Activated gamma-delta T cell treated with anti-CD3 and anti-CD28 coated beads, Interleukin-2, amount 50 U/mL, for 16 hours (primary cell): ENCODE data around the gene JCAD.
"Not testable (repeated sequence)": the region's sequence is repeated elsewhere in the genome, so short reads cannot be mapped to it uniquely, and the experiment has no call there.

Source experiments
- DNase-seq: peaks from one replicate; pipeline ENCODE4 v3.0.0-alpha.2; 2020; ENCODE audit warnings: low read depth

The JCAD gene

GRCh38 chr10:30059209-30060107 is at the start of gene JCAD:
Gene JCAD, minus strand, starts transcription at chr10:30059586. Its CDS starts 11,774 bp downstream, at chr10:30047812.
- peak; percentile 17 for DNase-seq

GRCh38 chr10:30106987-30107386 is 47.6 kb upstream of the JCAD start:
- no peak for DNase-seq

- no peak for DNase-seq
Observed at GRCh38 chr10:30103595-30104320, 44.4 kb upstream of the JCAD start.

- DNase-seq, result not testable (repeated sequence)
Observed at GRCh38 chr10:30099706-30100105, 40.3 kb upstream of the JCAD start.

GRCh38 chr10:30099101-30099500 is 39.7 kb upstream of the JCAD start:
- no peak for DNase-seq

GRCh38 chr10:30098629-30099028 is 39.2 kb upstream of the JCAD start:
- no peak for DNase-seq

GRCh38 chr10:30096564-30096963 is 37.2 kb upstream of the JCAD start:
- DNase-seq, result no peak

GRCh38 chr10:30095631-30096422 is 36.4 kb upstream of the JCAD start:
- no peak for DNase-seq

GRCh38 chr10:30094601-30095000 is 35.2 kb upstream of the JCAD start:
- no peak for DNase-seq

- DNase-seq, result no peak
Observed at GRCh38 chr10:30093303-30093950, 34.0 kb upstream of the JCAD start.

GRCh38 chr10:30092151-30092790 is 32.9 kb upstream of the JCAD start:
- no peak for DNase-seq

- no peak for DNase-seq
Observed at GRCh38 chr10:30091136-30091535, 31.8 kb upstream of the JCAD start.

GRCh38 chr10:30088178-30088577 is 28.8 kb upstream of the JCAD start:
- DNase-seq, result no peak

GRCh38 chr10:30083934-30084333 is 24.5 kb upstream of the JCAD start:
- DNase-seq, result no peak

- DNase-seq, result no peak
Observed at GRCh38 chr10:30081182-30081581, 21.8 kb upstream of the JCAD start.

GRCh38 chr10:30080161-30080560 is 20.8 kb upstream of the JCAD start:
- DNase-seq, result no peak

- DNase-seq, result no peak
Observed at GRCh38 chr10:30079408-30079807, 20.0 kb upstream of the JCAD start.

GRCh38 chr10:30075481-30075880 is 16.1 kb upstream of the JCAD start:
- DNase-seq, result no peak

- no peak for DNase-seq
Observed at GRCh38 chr10:30074933-30075332, 15.5 kb upstream of the JCAD start.

- no peak for DNase-seq
Observed at GRCh38 chr10:30074090-30074489, 14.7 kb upstream of the JCAD start.

GRCh38 chr10:30073767-30074060 is 14.3 kb upstream of the JCAD start:
- DNase-seq, result no peak
